ENCODE data around the gene ADCY2. TPM values are rescaled to one million over a fixed set of nuclear protein-coding genes. Genes with fewer than 3 reads are reported as not detected.

The ADCY2 gene
- total and polyA plus RNA-seq, 9 of the 15 experiments (the other 6 are each of a cell fraction or from before 2014, with no cell fraction given) = 0.01 to 0.15 (median 0.03) TPM; not detected in 5

- TF ChIP-seq ZNF12 (CRISPR knock-in tag; IDR thresholded peaks at IDR 0.05) (peak; percentile 69; the same call in 1 of the 2 replicates), TAF7 (tag; IDR thresholded peaks at IDR 0.05) (no peak), ZNF79 (CRISPR knock-in tag; IDR thresholded peaks at IDR 0.05; ENCODE audit: low read depth) (no peak), NBN (IDR thresholded peaks at IDR 0.05; ENCODE audit: low read depth) (no peak), SMAD1 (IDR thresholded peaks at IDR 0.05; ENCODE audit: low read depth, low read length, partially characterized antibody) (no peak), GABPB2 (CRISPR knock-in tag; conservative IDR thresholded peaks at IDR 0.05) (no peak), POLR2A (conservative IDR thresholded peaks at IDR 0.05) (peak; percentile 88), KLF13 (tag; IDR thresholded peaks at IDR 0.05; ENCODE audit: borderline replicate concordance, low read depth) (no peak), TEAD4 (IDR thresholded peaks at IDR 0.05; ENCODE audit: low read length) (no peak), TEAD4 (CRISPR knock-in tag; IDR thresholded peaks at IDR 0.05; ENCODE audit: borderline replicate concordance) (no peak), PHF8 (IDR thresholded peaks at IDR 0.05; ENCODE audit: borderline replicate concordance, low read length) (peak; percentile 94; the same call in 1 of the 2 replicates), RBM25 (IDR thresholded peaks at IDR 0.05; ENCODE audit: low read depth, low read length, severe bottlenecking) (peak; percentile 99), GABPB1 (CRISPR knock-in tag; IDR thresholded peaks at IDR 0.05) (peak; percentile 54; the same call in 1 of the 2 replicates), ZNF407 (IDR thresholded peaks at IDR 0.05; ENCODE audit: low read depth) (peak; percentile 96)
- TF ChIP-seq, protein P1, sequence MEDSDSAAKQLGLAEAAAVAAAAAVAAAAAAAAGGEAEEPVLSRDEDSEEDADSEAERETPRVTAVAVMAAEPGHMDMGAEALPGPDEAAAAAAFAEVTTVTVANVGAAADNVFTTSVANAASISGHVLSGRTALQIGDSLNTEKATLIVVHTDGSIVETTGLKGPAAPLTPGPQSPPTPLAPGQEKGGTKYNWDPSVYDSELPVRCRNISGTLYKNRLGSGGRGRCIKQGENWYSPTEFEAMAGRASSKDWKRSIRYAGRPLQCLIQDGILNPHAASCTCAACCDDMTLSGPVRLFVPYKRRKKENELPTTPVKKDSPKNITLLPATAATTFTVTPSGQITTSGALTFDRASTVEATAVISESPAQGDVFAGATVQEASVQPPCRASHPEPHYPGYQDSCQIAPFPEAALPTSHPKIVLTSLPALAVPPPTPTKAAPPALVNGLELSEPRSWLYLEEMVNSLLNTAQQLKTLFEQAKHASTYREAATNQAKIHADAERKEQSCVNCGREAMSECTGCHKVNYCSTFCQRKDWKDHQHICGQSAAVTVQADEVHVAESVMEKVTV (CRISPR knock-in tag; IDR thresholded peaks at IDR 0.05) = no peak
- TF ChIP-seq, protein P2, sequence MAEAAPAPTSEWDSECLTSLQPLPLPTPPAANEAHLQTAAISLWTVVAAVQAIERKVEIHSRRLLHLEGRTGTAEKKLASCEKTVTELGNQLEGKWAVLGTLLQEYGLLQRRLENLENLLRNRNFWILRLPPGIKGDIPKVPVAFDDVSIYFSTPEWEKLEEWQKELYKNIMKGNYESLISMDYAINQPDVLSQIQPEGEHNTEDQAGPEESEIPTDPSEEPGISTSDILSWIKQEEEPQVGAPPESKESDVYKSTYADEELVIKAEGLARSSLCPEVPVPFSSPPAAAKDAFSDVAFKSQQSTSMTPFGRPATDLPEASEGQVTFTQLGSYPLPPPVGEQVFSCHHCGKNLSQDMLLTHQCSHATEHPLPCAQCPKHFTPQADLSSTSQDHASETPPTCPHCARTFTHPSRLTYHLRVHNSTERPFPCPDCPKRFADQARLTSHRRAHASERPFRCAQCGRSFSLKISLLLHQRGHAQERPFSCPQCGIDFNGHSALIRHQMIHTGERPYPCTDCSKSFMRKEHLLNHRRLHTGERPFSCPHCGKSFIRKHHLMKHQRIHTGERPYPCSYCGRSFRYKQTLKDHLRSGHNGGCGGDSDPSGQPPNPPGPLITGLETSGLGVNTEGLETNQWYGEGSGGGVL (CRISPR knock-in tag; IDR thresholded peaks at IDR 0.05) = no peak
- TF ChIP-seq, protein P3, sequence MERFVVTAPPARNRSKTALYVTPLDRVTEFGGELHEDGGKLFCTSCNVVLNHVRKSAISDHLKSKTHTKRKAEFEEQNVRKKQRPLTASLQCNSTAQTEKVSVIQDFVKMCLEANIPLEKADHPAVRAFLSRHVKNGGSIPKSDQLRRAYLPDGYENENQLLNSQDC (CRISPR knock-in tag; IDR thresholded peaks at IDR 0.05) = no peak
Observed at GRCh38 chr5:7868773-7869473, 473.0 kb downstream of the ADCY2 start, which contains the start of the genes FASTKD3 and MTRR (continued).

Data from K562 (cell line).